ENCODE data around the gene GPR65.

The GPR65 gene

GRCh38 chr14:88044444-88044758, 39.5 kb downstream of the GPR65 start:
- TF ChIP-seq TAF1 (IDR thresholded peaks at IDR 0.05; ENCODE audit: borderline replicate concordance, low read depth, low read length) (no peak), POLR2AphosphoS5 (IDR thresholded peaks at IDR 0.05; ENCODE audit: low read depth, low read length) (no peak), POLR2A (IDR thresholded peaks at IDR 0.05; ENCODE audit: low read depth, low read length) (no peak)
- FAIRE-seq = no peak

GRCh38 chr14:88044776-88045446, 40.0 kb downstream of the GPR65 start:
- peak; percentile 42 for FAIRE-seq

More at GRCh38 chr14:88044444-88044758, 39.5 kb downstream of the GPR65 start:
- no peak for DNase-seq (ENCODE audit: insufficient read length)

GRCh38 chr14:88045705-88046104, 40.8 kb downstream of the GPR65 start:
- no peak for FAIRE-seq
- no peak for TF ChIP-seq TAF1 (IDR thresholded peaks at IDR 0.05; ENCODE audit: borderline replicate concordance, low read depth, low read length)
- TF ChIP-seq POLR2A (IDR thresholded peaks at IDR 0.05; ENCODE audit: low read depth, low read length) = no peak
- no peak for TF ChIP-seq POLR2AphosphoS5 (IDR thresholded peaks at IDR 0.05; ENCODE audit: low read depth, low read length)

More at GRCh38 chr14:88044776-88045446, 40.0 kb downstream of the GPR65 start:
- TF ChIP-seq POLR2A (IDR thresholded peaks at IDR 0.05; ENCODE audit: low read depth, low read length) (no peak), TAF1 (IDR thresholded peaks at IDR 0.05; ENCODE audit: borderline replicate concordance, low read depth, low read length) (no peak), POLR2AphosphoS5 (IDR thresholded peaks at IDR 0.05; ENCODE audit: low read depth, low read length) (no peak)
- DNase-seq (ENCODE audit: insufficient read length) = no peak

GRCh38 chr14:88048351-88048750, 43.4 kb downstream of the GPR65 start:
- FAIRE-seq (no peak), DNase-seq (ENCODE audit: insufficient read length) (no peak)
- no peak for TF ChIP-seq POLR2AphosphoS5 (IDR thresholded peaks at IDR 0.05; ENCODE audit: low read depth, low read length)
- TF ChIP-seq POLR2A (IDR thresholded peaks at IDR 0.05; ENCODE audit: low read depth, low read length) = no peak
- TF ChIP-seq TAF1 (IDR thresholded peaks at IDR 0.05; ENCODE audit: borderline replicate concordance, low read depth, low read length) = no peak

More at GRCh38 chr14:88045705-88046104, 40.8 kb downstream of the GPR65 start:
- DNase-seq (ENCODE audit: insufficient read length) = no peak

GRCh38 chr14:88049266-88049665, 44.3 kb downstream of the GPR65 start:
- no peak for TF ChIP-seq TAF1 (IDR thresholded peaks at IDR 0.05; ENCODE audit: borderline replicate concordance, low read depth, low read length)
- no peak for TF ChIP-seq POLR2AphosphoS5 (IDR thresholded peaks at IDR 0.05; ENCODE audit: low read depth, low read length)
- no peak for TF ChIP-seq POLR2A (IDR thresholded peaks at IDR 0.05; ENCODE audit: low read depth, low read length)
- FAIRE-seq (no peak), DNase-seq (ENCODE audit: insufficient read length) (no peak)

GRCh38 chr14:88049936-88050335, 45.0 kb downstream of the GPR65 start:
- DNase-seq (ENCODE audit: insufficient read length) = no peak
- FAIRE-seq = no peak
- no peak for TF ChIP-seq POLR2A (IDR thresholded peaks at IDR 0.05; ENCODE audit: low read depth, low read length)
- TF ChIP-seq POLR2AphosphoS5 (IDR thresholded peaks at IDR 0.05; ENCODE audit: low read depth, low read length) = no peak
- TF ChIP-seq TAF1 (IDR thresholded peaks at IDR 0.05; ENCODE audit: borderline replicate concordance, low read depth, low read length) = no peak

GRCh38 chr14:88060576-88060975, 55.6 kb downstream of the GPR65 start:
- FAIRE-seq = no peak
- TF ChIP-seq POLR2A (IDR thresholded peaks at IDR 0.05; ENCODE audit: low read depth, low read length) = no peak
- no peak for TF ChIP-seq POLR2AphosphoS5 (IDR thresholded peaks at IDR 0.05; ENCODE audit: low read depth, low read length)
- no peak for TF ChIP-seq TAF1 (IDR thresholded peaks at IDR 0.05; ENCODE audit: borderline replicate concordance, low read depth, low read length)
- no peak for DNase-seq (ENCODE audit: insufficient read length)

- TF ChIP-seq POLR2A (IDR thresholded peaks at IDR 0.05; ENCODE audit: low read depth, low read length) (no peak), TAF1 (IDR thresholded peaks at IDR 0.05; ENCODE audit: borderline replicate concordance, low read depth, low read length) (no peak), POLR2AphosphoS5 (IDR thresholded peaks at IDR 0.05; ENCODE audit: low read depth, low read length) (no peak)
- FAIRE-seq = no peak
- no peak for DNase-seq (ENCODE audit: insufficient read length)
These were observed 58.9 kb downstream of the GPR65 start for GRCh38 chr14:88063811-88064210.
